Pons (tissue), 1 donor: ENCODE results near the gene CFAP299.

ENCODE experiments used
- DNase-seq: peaks from one replicate; pipeline ENCODE4 v3.0.0-alpha.2; 2016; ENCODE audit warnings: low spot score

The CFAP299 gene

GRCh38 chr4:80927420-80927819 is 591.9 kb downstream of the CFAP299 start:
- DNase-seq, result no peak

GRCh38 chr4:80931631-80932081 is 596.1 kb downstream of the CFAP299 start:
- DNase-seq, result no peak

- no peak for DNase-seq
Observed at GRCh38 chr4:80948141-80948540, 612.6 kb downstream of the CFAP299 start.

- no peak for DNase-seq
Observed at GRCh38 chr4:80948995-80949394, 613.5 kb downstream of the CFAP299 start.

- DNase-seq, result no peak
Observed at GRCh38 chr4:80956421-80956820, 620.9 kb downstream of the CFAP299 start.

GRCh38 chr4:80963051-80963450 is 627.5 kb downstream of the CFAP299 start:
- no peak for DNase-seq

- no peak for DNase-seq
Observed at GRCh38 chr4:80967346-80967745, 631.8 kb downstream of the CFAP299 start.

- DNase-seq, result no peak
Observed at GRCh38 chr4:80980239-80980638, 644.7 kb downstream of the CFAP299 start.

- DNase-seq, result no peak
Observed at GRCh38 chr4:80986011-80986410, 650.5 kb downstream of the CFAP299 start.

- DNase-seq, result peak; percentile 71
Observed at GRCh38 chr4:80989921-80990544, 654.5 kb downstream of the CFAP299 start.

- no peak for DNase-seq
Observed at GRCh38 chr4:80990851-80991250, 655.3 kb downstream of the CFAP299 start.

- no peak for DNase-seq
Observed at GRCh38 chr4:80999943-81000342, 664.4 kb downstream of the CFAP299 start.

- no peak for DNase-seq
Observed at GRCh38 chr4:81003597-81004111, 668.1 kb downstream of the CFAP299 start.

GRCh38 chr4:81007417-81007816 is 671.9 kb downstream of the CFAP299 start:
- no peak for DNase-seq
